Epithelial cell of esophagus (primary cell): ENCODE measurements around the gene LTBP2.

ENCODE experiments used
- DNase-seq: peaks from one replicate; pipeline ENCODE4 v3.0.0; 2010; ENCODE audit warnings: low read depth
- H3K4me3 ChIP-seq: 2 replicates; pipeline ENCODE4 v1.5.1; 2011; ENCODE audit warnings: mild to moderate bottlenecking, low read length, control low read depth
- CTCF ChIP-seq: IDR thresholded peaks from 2 replicates; pipeline ENCODE4 v1.5.1; 2011; ENCODE audit warnings: low read depth, mild to moderate bottlenecking, low read length, control low read depth, inconsistent platforms; ENCODE audit not compliant: insufficient read depth; ENCODE audit errors: missing control alignments

Gene LTBP2

GRCh38 chr14:74654931-74655330, 42.9 kb upstream of the LTBP2 start:
- H3K4me3 ChIP-seq: no peak overlapping the region
- no peak for TF ChIP-seq CTCF
- DNase-seq: no peak

DNA sequence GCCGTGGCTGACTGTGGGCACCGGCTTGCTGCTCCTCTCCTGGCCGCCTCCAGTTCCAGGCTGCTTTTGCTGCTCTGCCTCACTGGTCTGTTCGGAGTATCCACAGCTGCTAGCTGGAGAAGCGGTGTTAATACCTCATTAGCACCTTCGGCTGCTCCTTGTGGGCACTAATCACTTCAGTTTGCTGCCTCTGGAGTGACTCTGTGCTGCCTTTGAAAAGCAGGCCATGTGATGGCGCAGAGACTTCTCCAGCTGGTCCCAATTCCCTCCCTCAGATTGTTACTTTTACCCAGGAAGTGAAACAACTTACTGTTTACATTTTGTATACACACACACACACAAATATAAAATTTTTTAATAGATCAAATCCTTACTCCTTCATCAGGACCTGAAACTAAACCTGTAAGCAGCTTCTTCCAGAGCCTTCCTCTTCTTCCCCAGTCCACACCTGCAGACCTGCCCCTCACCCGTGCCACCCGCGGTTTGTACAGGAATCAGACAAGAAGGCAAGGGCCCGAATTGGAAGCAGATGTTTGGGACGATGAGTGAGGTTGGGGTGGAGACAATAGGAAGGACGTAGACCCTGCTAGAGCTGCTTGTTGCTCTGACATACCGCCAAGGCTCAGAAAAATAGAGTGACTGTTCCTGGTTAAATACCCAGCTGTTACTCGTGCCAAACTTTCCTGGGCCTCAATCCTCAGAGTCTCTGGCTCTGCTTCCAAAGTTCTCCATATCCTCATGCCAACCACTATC, 41.5 kb upstream of the LTBP2 start:
- no peak for DNase-seq
- H3K4me3 ChIP-seq: no peak overlapping the region

GRCh38 chr14:74652541-74652940, 40.5 kb upstream of the LTBP2 start:
- TF ChIP-seq CTCF: no peak
- H3K4me3 ChIP-seq: no peak overlapping the region
- DNase-seq: no peak

More for the DNA sequence above, 41.5 kb upstream of the LTBP2 start:
- no peak for TF ChIP-seq CTCF

- no peak for DNase-seq
- TF ChIP-seq CTCF: no peak
- H3K4me3 ChIP-seq: no peak overlapping the region
Observed at GRCh38 chr14:74650927-74651686, 39.1 kb upstream of the LTBP2 start.

DNA sequence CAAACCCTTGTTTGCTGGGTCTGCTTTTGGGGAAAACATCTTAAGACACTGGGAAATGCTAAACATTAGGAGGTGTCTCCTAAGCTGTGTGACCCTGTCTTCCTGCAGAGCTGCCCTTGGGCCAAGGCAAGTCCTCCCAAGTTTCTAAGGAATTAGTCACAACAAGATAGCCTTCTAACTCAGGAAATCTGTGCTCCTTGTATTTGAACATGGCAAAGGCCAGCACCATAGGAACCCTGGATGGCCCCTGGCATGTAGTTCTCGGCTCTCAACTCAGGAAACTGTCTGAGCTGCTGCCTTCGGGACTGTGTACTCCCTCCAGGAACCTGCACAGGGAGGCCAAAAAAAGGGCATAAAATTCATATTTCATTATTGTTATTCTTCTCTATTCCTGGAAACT, 37.6 kb upstream of the LTBP2 start:
- peak; percentile 51 for DNase-seq
- H3K4me3 ChIP-seq: no peak overlapping the region
- TF ChIP-seq CTCF: no peak

- H3K4me3 ChIP-seq: no peak overlapping the region
- peak; percentile 36 for DNase-seq
- no peak for TF ChIP-seq CTCF
Observed at GRCh38 chr14:74649167-74649566, 37.1 kb upstream of the LTBP2 start.
